Ureter (tissue), 1 donor: ENCODE results near the gene TRIM58. TPM values are rescaled to one million over a fixed set of nuclear protein-coding genes. Genes with fewer than 3 reads are reported as not detected.
A peak's percentile ranks its signal among the peaks of the same experiment; 100 is the strongest.

ENCODE experiments used
- DNase-seq: peaks from one replicate; pipeline ENCODE4 v3.0.0-alpha.2; 2020; ENCODE audit warnings: low spot score
- total RNA-seq: library from RNA; stranded (reverse); gene quantifications from one replicate; pipeline ENCODE4 v1.2.4, GENCODE V29; 2023
- donor health status: DM: yes; HTN: yes; CAD: no.

TRIM58 gene, protein sequence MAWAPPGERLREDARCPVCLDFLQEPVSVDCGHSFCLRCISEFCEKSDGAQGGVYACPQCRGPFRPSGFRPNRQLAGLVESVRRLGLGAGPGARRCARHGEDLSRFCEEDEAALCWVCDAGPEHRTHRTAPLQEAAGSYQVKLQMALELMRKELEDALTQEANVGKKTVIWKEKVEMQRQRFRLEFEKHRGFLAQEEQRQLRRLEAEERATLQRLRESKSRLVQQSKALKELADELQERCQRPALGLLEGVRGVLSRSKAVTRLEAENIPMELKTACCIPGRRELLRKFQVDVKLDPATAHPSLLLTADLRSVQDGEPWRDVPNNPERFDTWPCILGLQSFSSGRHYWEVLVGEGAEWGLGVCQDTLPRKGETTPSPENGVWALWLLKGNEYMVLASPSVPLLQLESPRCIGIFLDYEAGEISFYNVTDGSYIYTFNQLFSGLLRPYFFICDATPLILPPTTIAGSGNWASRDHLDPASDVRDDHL
- total RNA-seq: 0.42 TPM

DNA sequence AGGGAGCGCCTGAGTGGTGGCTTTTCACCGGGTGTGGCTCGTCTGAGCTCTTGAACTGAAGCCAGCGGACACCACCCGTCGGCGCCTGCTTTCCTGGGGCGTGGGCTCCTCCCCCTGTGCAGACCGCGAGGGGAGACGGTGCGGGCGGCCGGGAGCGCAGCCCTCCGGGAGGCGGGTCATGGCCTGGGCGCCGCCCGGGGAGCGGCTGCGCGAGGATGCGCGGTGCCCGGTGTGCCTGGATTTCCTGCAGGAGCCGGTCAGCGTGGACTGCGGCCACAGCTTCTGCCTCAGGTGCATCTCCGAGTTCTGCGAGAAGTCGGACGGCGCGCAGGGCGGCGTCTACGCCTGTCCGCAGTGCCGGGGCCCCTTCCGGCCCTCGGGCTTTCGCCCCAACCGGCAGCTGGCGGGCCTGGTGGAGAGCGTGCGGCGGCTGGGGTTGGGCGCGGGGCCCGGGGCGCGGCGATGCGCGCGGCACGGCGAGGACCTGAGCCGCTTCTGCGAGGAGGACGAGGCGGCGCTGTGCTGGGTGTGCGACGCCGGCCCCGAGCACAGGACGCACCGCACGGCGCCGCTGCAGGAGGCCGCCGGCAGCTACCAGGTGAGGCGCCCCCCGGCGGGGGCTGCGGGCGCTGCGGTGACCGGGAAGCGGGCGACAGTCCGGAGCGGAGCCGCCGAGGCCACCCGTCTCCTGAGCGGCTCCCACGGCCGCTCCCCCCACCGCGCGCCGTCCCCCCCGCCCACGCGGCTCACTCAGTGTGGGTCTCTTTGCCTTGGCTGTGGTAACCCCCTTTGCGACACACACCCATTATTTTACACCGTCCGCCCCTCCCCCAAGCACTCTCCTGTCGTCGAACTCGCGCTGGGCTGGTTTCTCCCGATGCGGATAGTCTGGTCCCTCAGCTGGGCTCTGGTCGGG, at the start of gene TRIM58:
TRIM58 (plus strand) TSS at position 119 of the 916 bp plus-strand sequence; CDS start at position 179, 60 bp downstream.
- DNase-seq: no peak

DNA sequence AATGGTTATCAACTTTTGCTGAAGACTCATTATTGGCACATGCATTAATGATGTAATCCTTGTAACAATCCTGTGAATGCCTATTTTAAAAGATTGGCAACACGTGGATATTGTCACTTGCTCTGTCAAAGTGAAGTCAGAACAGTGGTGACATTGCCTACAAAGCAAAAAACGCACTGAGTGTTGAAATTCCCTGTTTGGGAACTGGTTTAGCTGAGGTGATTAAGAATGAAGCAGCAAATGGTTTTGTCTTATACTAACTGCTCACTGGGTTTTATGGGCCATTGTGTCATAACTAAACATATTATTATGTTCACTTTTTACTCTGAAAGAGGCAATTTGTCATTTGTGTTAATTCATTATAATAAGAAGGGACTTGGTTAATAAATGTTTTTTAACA, 44.4 kb upstream of the TRIM58 start:
- no peak for DNase-seq

DNA sequence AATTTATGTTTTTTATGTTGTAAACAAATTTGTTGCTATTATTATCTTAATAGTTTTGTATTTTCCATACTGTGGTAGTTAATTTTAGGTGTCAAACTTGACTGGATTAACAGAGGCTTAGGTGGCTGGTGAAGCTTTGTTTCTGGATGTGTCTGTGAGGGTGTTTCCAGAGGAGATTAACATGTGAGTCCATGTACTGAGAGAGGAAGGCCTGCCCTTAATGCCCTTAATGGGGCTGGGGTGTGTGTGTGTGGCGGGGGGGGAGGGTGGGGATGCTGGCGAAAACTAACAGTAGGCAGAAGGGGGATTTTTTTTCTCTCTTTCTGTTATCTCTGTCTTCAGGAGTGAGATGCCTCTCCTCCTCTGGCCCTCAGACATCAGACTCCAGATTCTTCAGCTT, 34.9 kb upstream of the TRIM58 start:
- no peak for DNase-seq

DNA sequence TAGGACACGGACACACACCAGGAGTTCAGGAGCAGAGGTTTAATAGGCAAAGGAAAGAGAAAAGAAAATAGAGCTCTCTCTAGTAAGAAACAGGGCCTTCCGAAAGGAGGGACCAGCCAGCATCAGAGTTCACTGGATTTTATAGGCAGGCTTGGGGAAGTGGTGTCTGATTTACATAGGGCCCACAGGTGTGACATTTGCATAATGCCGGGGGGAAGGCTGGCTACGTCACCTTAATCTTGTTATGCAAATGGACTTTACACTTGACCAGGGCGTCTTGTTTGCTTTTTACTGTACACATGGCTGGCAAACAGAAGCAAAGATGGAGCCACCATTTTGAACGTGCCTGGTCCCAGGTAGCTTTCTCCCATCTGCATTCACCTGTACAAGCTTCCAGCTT, 33.0 kb upstream of the TRIM58 start, which contains the start of gene OR14A16:
OR14A16 (minus strand) TSS at position 97 of the 400 bp plus-strand sequence. CDS start 8,390 bp downstream, outside the sequence.
- DNase-seq: no peak

DNA sequence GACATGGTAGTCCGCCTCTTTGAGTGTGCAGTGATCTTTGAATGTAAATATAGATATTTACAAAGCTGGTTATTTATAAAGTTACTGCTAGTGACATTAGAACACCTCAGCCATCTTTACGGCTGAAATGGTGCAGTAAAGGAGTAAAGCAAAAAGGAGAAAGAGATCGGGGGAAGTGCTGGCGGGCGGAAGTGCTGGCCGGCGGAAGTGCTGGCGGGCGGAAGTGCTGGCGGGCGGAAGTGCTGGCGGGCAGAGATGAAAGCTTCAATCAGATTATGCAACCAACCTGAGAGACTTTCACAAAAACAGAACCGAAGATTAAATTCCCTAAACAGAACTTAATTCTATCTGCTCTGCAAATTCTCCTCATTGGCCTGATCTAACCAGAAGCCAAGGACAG, 31.6 kb upstream of the TRIM58 start:
- no peak for DNase-seq

DNA sequence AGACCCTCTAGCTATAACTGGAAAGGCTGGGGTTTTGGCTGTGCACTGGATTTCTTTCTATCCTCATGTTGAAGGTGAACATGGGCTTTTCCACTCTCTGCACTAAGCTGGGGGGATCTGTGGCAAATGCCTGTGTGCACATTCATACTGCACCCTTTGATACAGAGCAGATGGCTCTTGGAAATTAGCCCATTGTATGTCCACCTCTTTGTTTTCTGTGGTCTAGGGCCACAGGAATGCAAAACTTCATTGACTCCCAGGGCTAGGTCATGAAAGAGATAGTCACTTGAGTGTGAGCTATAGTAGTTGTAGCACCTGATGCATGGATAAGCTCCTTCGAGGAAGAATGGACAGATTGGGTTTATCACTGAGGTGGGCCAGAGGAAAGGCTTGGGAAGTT, 27.3 kb upstream of the TRIM58 start:
- no peak for DNase-seq

DNA sequence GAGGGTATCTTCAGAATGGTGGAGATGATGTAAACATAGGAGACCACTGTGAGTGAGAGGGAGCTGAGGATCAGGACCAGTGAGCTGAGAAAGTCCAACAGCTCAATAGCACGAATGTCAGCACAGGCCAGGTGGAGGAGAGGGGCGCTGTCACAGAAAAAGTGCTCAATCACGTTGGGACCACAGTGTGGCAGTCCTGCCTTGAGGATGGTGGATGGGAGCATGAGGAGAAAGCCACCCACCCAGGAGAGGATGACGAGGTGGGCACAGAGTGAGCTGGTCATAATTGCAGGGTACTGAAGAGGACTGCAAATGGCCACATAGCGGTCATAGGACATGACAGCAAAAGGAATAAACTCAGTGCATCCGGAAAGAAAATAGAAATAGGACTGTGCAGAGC, 23.4 kb upstream of the TRIM58 start:
- no peak for DNase-seq

DNA sequence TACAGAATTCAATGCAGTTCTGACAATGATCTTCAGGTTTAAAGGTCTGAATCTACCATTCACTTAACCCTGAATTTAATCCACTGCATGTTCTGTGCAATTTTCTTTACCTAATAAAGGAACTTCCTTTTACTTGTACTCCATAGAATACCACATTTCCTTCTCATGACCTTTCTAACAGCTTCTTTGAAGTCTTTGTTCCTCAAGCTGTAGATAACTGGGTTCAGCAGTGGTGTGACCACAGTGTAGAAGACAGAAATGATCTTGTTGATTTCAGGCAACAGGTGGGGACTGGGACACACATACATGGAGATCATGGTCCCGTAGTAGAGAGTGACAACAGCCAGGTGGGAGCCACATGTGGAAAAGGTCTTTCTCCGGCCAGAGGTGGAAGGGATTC, 16.2 kb upstream of the TRIM58 start:
- DNase-seq: no peak

DNA sequence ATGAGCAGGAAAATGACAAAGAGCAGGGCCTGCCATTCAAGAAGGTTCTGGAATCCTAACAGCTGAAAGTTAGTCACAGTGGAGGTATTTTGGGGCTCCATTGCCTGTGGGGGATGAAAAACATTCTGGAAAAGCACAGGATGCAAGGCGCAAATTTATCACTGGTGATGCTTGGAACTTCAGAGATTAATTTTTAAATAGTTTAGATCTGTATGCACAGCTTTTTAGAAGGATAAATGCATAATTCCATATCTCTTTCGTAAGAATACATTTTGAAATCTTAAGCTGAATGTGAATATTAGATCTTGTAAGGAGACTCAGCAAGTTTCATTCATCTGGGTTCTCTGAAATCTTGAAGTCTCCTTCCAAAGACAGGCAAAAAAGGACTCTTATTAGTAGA, 15.2 kb upstream of the TRIM58 start, which contains the start of gene OR11L1:
OR11L1 (minus strand) TSS at position 101 of the 400 bp plus-strand sequence; CDS start at position 101, 0 bp downstream.
- no peak for DNase-seq

DNA sequence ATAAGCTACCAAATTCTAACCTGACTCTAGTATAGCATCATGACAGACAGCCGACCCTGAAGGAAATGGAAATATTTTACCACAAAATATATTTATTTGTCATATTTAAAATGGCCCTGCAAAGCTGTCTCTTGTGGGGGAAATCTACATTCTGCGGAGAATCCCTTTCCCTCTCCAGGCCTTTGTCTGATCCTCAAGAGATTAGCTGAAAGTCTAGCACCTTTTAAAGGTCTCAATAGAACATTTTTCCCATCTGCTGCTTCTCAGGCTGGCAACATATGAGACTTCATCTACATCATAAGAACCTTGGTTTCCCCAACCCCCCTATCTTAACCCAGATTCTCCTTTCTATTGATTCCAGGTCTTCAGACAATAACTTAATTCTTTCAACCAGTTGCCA, 13.6 kb upstream of the TRIM58 start:
- DNase-seq: no peak

DNA sequence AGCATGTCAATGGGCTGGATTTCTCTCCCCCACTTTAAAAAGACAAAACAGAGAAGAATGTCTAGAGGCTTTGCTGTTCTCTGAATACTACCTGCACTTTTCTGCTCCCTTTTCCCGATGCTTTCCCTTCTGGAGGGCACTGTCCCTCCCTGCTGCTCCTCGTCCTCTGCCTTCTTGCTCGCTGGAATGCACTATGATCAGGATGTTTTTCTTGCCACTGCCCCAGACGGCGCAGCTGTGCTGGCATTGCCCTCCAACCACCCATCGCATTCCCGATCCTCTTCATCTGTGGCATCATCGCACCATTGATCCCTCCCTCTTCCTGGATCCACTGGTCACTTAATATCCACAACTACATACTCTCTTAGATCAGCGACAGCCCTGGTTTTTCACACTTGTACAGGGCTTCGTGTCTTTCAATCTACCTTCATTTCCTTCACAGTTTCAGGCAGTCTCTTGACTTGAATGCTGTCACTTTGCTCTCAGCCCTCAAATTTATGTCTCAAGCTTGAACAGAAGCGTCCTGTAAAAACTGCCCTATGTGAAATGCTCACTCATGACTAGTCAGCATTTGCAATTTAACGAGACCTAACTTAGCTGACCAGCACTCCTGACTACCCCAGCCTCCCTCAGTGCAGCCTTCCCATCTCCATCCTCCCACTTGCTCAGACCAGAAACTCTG, 11.8 kb upstream of the TRIM58 start:
- DNase-seq: no peak

DNA sequence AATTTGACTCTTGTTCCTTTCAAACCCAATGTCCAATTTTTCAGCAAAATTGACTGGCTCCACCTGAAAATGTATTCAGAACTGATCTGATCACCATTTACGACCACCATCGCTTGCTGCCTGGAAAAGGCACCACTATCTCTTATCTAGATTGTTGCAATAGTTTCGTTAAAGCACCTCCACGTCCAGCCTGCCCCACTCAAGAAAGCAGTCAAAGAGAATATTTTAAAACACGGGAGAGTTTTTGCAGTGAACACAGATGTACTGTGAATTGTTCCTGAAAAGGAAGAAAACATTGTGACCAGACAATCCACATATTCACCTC, 11.3 kb upstream of the TRIM58 start:
- DNase-seq: no peak

DNA sequence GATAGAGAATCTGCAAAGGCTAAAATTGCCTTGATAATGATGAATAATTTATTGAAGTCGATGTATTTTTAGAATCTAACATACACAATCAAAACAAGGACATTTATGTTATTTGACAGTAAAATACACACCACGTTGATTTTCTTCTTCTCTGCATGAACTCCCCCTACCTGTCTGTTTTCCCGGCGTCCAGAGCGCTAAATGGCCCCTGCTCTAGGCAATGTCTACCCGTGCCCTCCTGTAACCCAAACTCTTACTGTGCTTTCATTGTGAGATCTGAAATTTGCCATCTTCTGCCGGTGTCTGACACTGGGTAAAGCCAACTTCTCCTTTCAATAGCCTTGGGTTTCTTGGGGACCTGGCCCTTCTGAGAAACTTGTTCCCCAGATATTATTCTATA, 8.6 kb upstream of the TRIM58 start:
- DNase-seq: no peak

DNA sequence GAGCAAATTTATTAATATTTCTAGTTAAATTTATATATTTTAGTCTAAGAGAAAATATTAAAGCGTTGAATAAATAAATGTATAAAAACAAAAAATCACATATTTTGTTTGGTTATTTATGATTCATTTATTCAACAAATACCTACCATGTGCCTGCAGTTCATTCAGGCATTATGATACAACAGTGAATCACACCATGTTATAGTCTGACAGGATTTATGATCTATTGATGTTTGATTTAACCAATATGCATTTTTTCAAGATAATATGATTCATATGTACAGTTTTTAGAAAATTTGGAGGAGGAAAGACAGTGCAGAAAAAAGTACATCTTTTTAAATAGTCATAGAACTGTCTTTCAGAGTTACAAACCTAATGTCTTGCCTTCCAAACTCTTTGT, 7.4 kb upstream of the TRIM58 start:
- no peak for DNase-seq

DNA sequence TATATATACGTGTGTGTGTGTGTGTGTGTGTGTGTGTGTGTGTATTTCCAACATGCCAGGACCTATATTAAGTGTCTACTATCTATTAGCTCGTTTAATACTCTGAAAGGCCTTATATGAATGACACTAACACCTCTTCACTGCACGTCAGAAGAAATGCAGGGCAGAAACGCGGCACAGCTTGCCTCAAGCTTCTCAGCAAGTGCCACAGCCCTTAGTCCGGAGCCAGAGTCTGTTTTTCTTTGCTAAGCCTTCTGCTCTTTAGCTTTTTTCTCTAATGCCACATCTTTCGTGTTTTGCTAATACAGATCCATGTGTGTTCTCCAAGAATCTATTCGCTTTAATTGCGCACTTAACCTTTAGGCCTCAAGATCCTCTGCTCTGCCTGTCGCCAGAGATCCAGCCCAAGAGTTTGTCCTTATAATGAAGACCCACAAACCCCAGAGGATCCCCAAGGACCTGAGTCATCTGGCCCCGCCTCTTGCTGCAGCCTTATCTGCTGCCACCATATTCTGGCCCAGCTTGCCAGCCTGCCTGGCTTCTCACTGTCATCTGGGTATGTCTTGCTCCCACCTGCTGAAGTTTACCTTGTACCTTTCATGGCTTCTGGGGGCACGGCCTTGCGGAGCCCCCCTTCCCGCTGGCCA, 2.0 kb upstream of the TRIM58 start:
- no peak for DNase-seq

DNA sequence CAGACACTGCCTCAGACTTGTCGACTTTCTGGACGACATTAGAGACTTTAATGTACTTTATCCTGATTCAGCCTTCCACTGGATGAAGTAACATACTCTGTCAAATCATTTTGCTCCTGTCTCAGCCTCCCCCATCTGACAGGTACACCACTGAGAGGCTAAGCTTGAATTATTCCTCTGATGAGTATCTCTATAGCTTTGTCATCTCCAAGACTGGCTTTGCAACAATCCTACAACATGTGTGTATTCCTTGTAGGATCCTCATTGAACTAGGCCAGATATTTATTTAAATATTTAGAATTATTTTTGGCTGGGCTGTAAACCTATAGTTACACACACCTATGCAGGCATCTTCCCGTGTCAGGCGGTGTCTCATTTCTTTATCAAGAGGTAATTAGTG, 1.1 kb upstream of the TRIM58 start:
- no peak for DNase-seq

DNA sequence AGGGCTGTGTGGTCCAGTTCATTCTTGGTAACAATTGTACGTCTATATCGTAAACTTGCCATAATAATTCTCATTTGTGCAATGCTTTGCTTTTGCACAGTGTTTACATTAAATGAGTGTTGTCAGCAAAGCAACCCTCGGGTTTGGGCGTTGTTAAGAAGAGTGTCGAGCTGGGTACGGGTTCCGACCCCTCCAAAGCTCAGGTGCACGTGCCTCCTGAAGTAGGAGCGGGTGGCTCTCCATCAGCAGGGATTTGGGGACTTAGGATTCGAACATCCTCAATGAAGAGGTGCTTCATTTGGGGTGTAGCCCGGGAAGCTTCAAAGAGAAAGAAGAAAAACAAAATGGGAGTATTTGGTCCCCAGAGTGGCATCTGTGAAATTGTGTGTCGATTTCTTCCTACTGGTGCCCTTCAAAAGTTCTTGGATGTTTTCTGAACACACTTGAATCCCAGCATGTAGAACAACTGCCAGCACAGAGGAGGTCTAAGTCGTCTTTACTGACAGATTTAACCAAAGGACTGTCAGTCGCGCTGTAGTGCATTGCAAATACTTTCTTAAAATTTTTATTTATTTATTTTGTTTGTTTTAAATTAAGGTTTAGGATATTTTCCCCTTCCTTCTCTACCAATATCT, 1.1 kb downstream of the TRIM58 start:
- DNase-seq: no peak

DNA sequence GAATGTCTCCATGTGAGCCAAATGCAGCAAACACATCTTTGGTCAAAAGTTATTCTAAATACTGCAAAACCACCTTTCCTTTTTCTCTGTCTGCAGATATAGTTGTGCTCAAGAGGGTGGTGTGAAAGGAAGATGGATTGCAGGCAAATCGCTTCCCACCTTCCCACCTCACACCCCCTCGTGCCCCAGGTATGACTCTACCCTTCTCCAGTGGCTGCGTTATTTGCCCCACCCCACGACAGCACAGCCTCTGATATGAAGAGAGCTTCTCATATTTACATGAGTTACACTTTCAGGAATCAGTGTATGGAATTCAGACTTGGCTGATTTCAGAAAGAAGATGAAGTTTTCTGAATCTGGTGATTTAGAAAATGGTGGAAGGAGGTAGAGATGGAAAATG, 5.8 kb downstream of the TRIM58 start:
- DNase-seq: no peak

DNA sequence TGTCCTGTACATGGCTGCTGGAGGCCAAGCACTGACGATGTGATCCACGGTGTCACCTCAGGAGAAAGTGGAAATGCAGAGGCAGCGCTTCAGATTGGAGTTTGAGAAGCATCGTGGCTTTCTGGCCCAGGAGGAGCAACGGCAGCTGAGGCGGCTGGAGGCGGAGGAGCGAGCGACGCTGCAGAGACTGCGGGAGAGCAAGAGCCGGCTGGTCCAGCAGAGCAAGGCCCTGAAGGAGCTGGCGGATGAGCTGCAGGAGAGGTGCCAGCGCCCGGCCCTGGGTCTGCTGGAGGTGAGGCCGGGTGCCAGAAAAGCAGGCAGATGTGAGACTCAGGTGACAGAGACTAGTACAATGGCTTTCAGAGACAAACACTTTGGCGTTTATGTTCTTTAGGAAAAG, 7.7 kb downstream of the TRIM58 start:
- DNase-seq: peak; percentile 34

DNA sequence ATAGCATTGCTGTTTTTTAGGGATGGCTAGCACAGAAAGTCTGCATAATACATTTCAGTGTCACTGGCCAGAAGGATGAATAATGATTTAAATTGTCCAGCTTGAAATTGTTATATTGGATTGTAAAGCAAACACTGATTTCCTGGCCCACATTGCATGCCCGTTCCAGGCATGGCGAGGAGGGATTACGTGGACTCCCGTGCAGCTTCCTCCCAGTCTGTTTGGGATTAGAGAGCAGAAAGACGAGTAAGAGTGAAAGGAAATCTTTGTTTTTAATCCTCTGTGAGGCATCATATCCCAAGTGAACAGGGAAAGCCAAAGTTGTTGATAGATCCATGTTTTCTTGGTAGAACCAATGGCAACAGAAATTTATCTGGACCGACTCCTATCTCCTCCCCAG, 8.4 kb downstream of the TRIM58 start:
- no peak for DNase-seq

DNA sequence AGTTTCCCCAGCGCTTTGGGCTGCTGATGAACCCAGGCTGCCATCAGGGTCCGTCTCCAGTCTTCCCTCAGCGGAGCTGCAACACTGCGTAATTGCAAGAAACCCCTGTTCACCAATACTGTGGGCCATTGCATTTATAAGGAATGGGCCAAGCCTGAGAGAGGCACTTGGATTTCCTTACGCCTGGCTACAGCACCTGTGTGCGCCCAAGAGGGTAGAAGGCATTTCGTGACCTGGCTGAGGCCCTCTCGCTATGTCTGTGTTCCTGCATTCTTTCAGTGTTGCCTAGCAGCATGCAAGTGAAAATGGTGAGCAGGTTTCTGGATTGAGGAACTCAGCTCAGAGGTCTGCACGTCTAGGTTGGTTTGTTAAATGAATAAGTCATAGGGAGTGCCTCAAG, 26.4 kb downstream of the TRIM58 start:
- DNase-seq: no peak
